IPS-18c (cell line): Measurements from ENCODE around the gene CPM.
"Not testable (repeated sequence)": the region's sequence is repeated elsewhere in the genome, so short reads cannot be mapped to it uniquely, and the experiment has no call there.

Source experiments
- H3K4me3 ChIP-seq: 2 replicates; pipeline ENCODE4 v1.7.0; 2013; ENCODE audit warnings: low read depth, mild to moderate bottlenecking, low read length, moderate library complexity; ENCODE audit not compliant: insufficient read depth
- H3K9me3 ChIP-seq: one replicate; pipeline ENCODE4 v1.6.1; 2013; ENCODE audit warnings: mild to moderate bottlenecking, low read length, moderate library complexity; ENCODE audit not compliant: control insufficient read depth, insufficient read depth

Gene CPM

DNA sequence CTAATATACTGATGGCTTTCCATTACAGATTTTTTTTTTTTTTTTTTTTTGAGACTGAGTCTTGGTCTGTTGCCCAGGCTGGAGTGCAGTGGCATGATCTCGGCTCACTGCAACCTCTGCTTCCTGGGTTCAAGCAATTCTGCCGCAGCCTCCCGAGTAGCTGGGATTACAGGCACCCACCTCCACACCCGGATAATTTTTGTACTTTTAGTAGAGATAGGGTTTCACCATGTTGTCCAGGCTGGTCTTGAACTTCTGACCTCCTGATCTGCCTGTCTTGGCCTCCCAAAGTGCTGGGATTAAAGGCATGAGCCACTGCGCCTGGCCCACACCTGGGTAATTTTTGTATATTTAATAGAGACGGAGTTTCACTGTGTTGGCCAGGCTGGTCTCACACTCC is 121.4 kb downstream of the CPM start:
- not testable (repeated sequence) for H3K9me3 ChIP-seq, H3K4me3 ChIP-seq

DNA sequence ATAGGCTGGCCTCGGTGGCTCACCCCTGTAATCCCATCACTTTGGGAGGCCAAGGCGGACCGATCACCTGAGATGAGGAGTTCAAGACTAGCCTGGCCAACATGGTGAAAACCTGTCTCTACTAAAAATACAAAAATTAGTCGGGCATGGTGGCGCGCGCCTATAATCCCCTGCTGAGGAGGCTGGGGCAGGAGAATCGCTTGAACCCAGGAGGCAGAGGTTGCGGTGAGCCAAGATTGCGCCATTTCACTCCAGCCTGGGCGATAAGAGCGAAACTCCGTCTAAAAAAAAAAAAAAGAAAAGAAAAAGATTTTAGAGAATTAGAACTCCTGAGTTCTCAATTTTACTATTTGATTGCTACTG is 123.0 kb downstream of the CPM start:
- H3K4me3 ChIP-seq, H3K9me3 ChIP-seq: not testable (repeated sequence)

DNA sequence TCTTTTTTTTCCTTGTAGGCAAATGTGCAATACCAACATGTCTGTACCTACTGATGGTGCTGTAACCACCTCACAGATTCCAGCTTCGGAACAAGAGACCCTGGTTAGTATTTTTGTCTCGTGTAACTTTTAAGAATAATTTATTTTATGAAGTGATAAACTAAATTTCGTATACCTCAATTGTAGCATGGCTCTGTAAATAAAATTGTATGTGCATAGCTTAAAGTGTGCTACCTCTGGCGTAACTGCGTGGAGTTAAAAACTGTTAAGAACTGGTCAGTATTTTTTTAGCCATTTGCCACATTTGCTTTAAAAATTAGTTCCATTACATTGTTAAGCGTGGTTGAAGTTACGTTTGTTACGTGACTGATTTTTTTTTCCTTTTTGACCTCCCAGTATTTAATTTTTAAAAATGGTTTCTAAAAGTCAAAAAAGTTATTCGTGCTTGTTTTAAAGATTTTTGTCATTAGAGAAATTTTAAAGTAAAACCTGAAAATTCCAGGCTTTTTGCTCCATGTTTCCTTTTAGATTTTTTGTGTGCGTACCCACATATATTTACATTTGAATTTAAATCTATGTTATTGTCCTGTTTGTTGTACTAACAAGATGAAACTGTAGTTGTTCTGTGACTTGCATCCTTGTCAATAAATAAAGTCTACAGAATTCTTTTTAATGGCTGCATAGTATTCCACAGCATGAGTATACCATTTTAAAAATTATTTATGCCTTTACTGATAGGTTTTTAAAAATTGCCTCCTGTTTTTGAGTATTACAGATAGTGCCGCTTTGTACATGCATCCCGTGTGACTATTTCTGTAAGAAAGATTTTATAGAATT is 123.6 kb downstream of the CPM start:
- Histone ChIP-seq H3K4me3 (peak overlapping the region; percentile 97), H3K9me3 (no peaks in the 10 kb centered on the region)

DNA sequence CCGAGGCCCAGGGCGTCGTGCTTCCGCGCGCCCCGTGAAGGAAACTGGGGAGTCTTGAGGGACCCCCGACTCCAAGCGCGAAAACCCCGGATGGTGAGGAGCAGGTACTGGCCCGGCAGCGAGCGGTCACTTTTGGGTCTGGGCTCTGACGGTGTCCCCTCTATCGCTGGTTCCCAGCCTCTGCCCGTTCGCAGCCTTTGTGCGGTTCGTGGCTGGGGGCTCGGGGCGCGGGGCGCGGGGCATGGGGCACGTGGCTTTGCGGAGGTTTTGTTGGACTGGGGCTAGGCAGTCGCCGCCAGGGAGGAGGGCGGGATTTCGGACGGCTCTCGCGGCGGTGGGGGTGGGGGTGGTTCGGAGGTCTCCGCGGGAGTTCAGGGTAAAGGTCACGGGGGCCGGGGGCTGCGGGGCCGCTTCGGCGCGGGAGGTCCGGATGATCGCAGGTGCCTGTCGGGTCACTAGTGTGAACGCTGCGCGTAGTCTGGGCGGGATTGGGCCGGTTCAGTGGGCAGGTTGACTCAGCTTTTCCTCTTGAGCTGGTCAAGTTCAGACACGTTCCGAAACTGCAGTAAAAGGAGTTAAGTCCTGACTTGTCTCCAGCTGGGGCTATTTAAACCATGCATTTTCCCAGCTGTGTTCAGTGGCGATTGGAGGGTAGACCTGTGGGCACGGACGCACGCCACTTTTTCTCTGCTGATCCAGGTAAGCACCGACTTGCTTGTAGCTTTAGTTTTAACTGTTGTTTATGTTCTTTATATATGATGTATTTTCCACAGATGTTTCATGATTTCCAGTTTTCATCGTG is 124.4 kb downstream of the CPM start:
- Histone ChIP-seq H3K4me3 (peak overlapping the region; percentile 97), H3K9me3 (no peaks in the 10 kb centered on the region)

DNA sequence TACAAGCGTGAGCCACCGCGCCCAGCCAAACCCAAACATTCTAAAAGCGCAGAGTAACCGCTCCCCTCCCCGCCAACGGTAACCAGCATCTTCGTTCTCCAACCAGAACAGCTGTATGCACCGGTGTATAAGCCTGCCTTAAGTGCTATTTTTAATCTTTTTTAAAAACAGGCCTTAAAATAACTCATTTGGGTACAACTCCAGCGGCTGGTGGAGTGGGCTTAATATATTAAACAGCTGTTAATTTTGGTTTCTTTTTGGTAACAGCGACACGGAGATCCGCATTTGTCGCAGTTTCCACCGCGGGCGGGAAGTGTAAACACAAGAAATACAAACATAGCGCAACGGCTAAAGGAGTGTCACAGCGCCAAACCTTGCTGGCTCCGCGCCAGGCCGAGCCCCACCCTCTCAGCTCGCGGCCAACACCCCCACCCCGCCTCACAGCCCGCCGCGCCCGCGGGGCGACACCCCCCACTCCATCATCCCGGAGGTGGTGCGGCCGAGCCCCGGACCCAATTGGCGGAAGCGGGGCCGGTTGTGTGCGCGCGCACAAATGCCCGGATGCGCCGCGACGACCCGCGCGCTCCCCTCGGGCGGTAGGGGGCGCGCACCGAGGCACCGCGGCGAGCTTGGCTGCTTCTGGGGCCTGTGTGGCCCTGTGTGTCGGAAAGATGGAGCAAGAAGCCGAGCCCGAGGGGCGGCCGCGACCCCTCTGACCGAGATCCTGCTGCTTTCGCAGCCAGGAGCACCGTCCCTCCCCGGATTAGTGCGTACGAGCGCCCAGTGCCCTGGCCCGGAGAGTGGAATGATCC is 125.2 kb downstream of the CPM start, which contains the start of gene MDM2:
TSS of gene MDM2 (plus strand) at position 602 of the 812 bp plus-strand sequence. CDS start 301 bp downstream, outside the sequence.
- H3K9me3 ChIP-seq, result no peaks in the 10 kb centered on the region
- peak within 1 kb of the TSS; percentile 97 for H3K4me3 ChIP-seq

DNA sequence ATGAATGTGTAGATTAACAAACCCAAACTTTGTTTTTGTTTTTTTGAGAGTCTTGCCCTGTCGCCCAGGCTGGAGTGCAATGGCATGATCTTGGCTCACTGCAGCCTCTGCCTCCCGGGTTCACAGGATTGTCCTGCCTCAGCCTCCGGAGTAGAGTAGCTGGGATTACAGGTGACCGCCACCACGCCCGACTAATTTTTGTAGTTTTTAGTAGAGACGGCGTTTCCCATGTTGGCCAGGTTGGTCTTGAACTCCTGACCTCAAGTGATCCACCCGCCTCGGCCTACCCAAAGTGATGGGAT is 125.7 kb downstream of the CPM start:
- H3K4me3 ChIP-seq, result peak overlapping the region; percentile 97
- H3K9me3 ChIP-seq, result not testable (repeated sequence)

DNA sequence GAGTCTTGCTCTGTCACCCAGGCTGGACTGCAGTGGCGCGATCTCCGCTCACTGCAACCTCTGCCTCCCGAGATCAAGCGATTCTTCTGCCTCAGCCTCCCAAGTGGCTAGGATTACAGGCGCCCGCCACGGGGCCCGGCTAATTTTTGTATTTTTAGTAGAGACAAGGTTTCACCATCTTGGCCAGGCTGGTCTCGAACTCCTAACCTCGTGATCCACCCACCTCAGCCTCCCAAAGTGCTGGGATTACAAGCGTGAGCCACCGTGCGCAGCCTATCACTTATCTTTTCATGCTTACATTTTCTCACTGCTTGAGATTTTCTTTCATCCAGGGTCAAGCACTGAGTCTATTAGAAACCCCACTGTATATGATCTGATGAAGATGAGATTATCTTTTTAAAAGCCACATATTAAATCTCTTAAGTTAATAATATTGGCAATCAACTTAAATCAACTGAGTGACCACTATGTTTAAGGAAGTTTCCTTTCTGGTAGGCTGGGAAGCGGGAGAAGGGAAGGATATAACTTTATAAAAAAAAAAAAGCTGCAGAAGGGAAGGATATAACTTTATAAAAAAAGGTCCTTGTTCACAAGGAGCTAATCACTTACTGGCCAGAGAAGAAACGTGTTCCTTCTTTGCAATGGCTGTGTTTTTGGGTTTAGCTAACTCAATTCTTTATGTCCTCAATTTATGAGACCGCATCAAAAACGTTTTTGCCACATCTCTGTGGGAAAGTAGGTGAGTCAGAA is 126.3 kb downstream of the CPM start:
- no peak overlapping the region; the same call in 1 of the 2 replicates for H3K4me3 ChIP-seq
- H3K9me3 ChIP-seq, result no peaks in the 10 kb centered on the region

DNA sequence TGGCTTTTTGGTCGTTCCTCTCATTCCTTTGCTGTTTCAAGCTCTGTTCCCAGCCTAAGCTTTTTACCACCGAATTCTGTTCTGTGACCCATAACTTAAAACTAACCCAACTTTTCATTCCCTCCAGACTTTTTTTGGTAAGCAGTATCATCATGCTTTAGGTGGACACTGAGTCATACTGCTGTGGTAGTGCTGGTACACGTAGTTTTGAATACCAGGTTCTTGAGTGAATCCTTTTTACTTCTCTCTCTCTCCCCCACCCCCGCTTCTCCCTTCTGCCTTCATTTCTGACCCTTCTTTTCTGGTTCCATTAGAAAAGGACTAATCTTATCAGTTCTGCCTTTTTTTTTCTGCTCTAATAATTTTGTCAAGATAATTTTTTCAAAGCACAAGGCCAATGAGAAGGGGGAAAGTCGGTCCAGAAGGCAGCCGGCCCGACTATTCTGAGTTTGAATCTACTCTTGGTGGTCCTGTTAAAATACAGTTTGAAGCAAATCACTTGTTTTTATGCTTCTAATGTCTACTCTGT is 127.3 kb downstream of the CPM start:
- Histone ChIP-seq H3K9me3 (no peaks in the 10 kb centered on the region), H3K4me3 (no peak overlapping the region)

DNA sequence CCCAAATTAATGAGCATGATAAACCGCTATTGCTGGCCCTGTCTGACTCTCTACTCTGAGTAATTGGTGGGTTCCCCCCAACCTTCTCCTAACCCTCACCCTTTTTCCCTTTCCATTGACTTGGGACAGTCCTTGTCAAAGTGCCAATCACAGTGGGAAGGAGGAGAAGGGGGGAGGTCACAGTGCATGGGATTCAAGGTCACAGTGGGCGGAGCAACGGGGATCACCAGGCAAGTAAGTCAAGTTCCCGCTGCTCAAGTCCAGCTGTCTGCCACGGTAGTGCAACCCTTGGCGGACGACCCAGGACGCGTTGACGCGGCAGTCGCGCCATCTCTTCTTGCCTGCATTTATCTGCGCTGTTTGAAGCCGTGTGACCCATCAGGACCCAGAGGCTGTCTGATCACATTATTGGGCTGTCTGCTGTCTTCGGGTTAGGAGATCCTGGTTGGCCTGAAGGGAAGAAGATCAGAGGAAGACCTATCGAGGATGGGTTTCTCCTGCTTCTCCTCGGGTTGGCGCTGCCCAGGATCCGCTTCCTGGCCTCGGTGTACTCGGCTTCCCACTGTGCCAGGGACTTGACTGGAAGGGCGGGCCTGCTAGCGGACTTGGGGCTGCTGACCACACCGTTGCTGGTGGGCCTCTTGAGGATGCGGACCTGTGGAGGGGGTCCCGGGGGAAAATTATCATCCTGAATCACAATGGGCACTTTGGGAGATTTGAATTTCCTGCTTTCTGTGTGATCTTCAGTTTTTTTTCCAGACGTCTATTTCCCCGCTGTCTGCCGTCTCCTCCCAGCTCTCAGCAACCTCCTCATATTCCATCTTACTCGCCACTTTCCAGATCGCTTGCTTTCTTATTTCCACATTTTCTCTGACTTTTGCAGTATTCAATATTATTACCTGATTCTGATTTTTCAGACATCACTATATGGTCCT is 128.0 kb downstream of the CPM start:
- H3K4me3 ChIP-seq, result peak overlapping the region; percentile 2; the same call in 1 of the 2 replicates
- no peaks in the 10 kb centered on the region for H3K9me3 ChIP-seq

DNA sequence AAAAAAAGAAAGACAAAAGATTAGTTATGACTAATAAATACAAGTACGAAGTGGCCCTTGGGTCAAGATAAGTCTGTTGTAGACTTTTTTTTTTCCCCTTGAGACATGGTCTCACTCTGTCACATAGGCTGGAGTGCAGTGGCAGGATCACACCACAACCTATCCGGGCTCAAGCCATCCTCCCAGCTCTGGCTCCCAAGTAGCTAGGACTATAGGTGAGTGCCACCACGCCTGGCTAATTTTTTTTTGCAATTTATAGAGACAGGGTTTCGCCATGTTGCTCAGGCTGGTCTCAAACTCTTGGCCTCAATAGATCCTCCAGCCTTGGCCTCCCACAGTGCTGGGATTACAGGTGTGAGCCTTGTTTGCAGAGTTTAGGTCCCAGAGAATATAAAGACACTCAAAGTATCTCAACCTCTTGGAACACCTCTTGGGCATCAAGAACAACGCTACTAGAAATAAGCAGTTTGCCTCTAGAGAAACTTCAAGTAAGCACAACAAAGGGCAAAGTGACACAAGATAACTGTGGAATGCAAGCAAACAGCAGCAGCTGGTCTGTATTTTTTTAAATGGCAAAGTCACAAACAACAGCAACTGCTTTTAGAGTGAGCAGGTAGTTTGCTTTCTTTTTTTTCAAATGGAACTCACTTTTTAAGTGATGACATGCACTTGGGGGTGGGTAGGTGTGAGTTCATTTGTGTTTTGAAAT is 128.9 kb downstream of the CPM start:
- Histone ChIP-seq H3K4me3 (no peak overlapping the region), H3K9me3 (no peaks in the 10 kb centered on the region)

DNA sequence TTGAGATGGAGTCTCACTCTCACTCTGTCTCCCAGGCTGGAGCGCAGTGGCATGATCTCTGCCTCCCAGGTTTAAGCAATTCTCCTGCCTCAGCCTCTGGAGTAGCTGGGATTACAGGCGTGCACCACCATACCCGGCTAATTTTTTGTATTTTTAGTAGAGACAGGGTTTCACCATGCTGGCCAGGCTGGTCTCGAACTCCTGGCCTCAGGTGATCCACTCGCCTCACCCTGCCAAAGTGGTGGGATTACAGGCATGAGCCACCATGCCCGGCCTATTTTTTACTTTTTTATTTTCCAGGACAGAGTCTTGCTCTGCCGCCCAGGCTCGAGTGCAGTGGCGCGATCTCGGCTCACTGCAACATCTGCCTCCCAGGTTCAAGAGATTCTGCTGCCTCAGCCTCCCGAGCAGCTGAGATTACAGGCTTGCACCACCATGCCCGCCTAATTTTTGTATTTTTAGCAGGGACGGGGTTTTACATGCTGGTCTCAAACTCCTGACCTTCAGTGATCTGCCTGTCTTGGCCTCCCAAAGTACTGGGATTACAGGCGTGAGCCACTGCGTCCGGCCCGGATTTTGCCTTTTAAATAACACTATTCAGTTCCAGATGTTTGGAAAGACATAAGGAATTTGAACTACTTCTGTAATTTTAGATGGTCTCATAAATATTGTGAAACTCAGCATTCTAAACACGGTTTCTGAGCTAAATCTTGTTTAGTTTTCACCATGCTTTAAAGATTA is 129.9 kb downstream of the CPM start:
- not testable (repeated sequence) for H3K4me3 ChIP-seq, H3K9me3 ChIP-seq

DNA sequence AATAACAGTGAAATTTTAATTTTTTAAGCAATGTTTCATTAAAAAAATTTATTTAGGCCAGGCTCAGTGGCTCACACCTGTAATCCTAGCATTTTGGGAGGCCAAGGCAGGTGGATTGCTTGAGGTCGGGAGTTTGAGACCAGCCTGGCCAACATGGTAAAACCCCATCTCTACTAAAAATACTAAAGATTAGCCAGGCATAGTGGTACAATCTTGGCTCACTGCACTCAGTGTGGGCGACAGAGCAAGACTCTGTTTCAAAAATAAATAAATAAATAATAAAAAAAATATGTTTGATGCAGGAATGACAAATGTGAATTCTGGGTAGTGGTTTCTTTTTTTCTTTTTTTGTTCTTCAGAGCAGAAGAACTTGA is 130.6 kb downstream of the CPM start:
- not testable (repeated sequence) for H3K4me3 ChIP-seq, H3K9me3 ChIP-seq
